GM23248 (cell line): ENCODE measurements around the gene GPR37.

Source experiments
- EZH2 ChIP-seq: fragments of 200-600 bp; sonication (generic); IDR thresholded peaks from 2 replicates; pipeline ENCODE4 v1.6.1; 2018; ENCODE audit warnings: antibody characterized with exemption, mild to moderate bottlenecking; ENCODE audit not compliant: insufficient read depth, poor library complexity, severe bottlenecking
- EZH2phosphoT487 ChIP-seq: fragments of 200-600 bp; sonication (generic); IDR thresholded peaks from 2 replicates; pipeline ENCODE4 v1.6.1; 2018; ENCODE audit warnings: antibody characterized with exemption, moderate library complexity, mild to moderate bottlenecking, low read depth; ENCODE audit not compliant: insufficient read depth

- no peak for TF ChIP-seq EZH2
- TF ChIP-seq EZH2phosphoT487, result no peak
Observed at GRCh38 chr7:124724079-124724478, 41.5 kb downstream of the GPR37 start.
